ENCODE results near the gene GALNT2. TPM values are rescaled to one million over a fixed set of nuclear protein-coding genes. Genes with fewer than 3 reads are reported as not detected.

Gene GALNT2
- total and polyA plus RNA-seq, 2 experiments from 2014 or later: 96.7 to 143 TPM

GRCh38 chr1:230145953-230146476 lies 79.0 kb downstream of the GALNT2 start:
- no peaks in the 10 kb centered on the region for H3K9me2 ChIP-seq (replicated peaks; ENCODE audit: insufficient read depth)
- peaks cover 96% of the 10 kb centered on the region for H3K79me2 ChIP-seq
- no peak overlapping the region for H3K4me3 ChIP-seq
- TF ChIP-seq CTCF (IDR thresholded peaks at IDR 0.05; ENCODE audit: poor library complexity): no peak
- no peak for TF ChIP-seq EZH2 (IDR thresholded peaks at IDR 0.05; ENCODE audit: borderline replicate concordance)
- TF ChIP-seq EZH2phosphoT487 (IDR thresholded peaks at IDR 0.05; ENCODE audit: low read depth, severe bottlenecking, unreplicated experiment): no peak
- H3K9me3 ChIP-seq (ENCODE audit: low read depth): no peaks in the 10 kb centered on the region
- no peaks in the 10 kb centered on the region for H3K4me1 ChIP-seq (ENCODE audit: insufficient read depth)
- no peaks in the 10 kb centered on the region for H3K27me3 ChIP-seq
- no peaks in the 10 kb centered on the region for H3K36me3 ChIP-seq (replicated peaks; ENCODE audit: insufficient read depth, low read depth)
- peaks cover 31% of the 10 kb centered on the region for H4K20me1 ChIP-seq (ENCODE audit: insufficient read depth, poor library complexity, severe bottlenecking)
- WGBS (ENCODE audit: low lambda C conversion rate, missing lambda C conversion rate): 92% methylated on average over 7 of the region's 7 CpGs
- no peak overlapping the region for H3K4me2 ChIP-seq
- no peak overlapping the region for H3K27ac ChIP-seq
- H2AFZ ChIP-seq: no peak overlapping the region
- no peak for DNase-seq (ENCODE audit: low spot score)

- H3K9me3 ChIP-seq (ENCODE audit: low read depth): no peaks in the 10 kb centered on the region
- H3K36me3 ChIP-seq (replicated peaks; ENCODE audit: insufficient read depth, low read depth): no peaks in the 10 kb centered on the region
- no peaks in the 10 kb centered on the region for H3K27me3 ChIP-seq
- WGBS (ENCODE audit: low lambda C conversion rate, missing lambda C conversion rate): 96% methylated on average over 13 of the region's 13 CpGs
- TF ChIP-seq EZH2 (IDR thresholded peaks at IDR 0.05; ENCODE audit: borderline replicate concordance): no peak
- TF ChIP-seq EZH2phosphoT487 (IDR thresholded peaks at IDR 0.05; ENCODE audit: low read depth, severe bottlenecking, unreplicated experiment): no peak
- no peak for TF ChIP-seq CTCF (IDR thresholded peaks at IDR 0.05; ENCODE audit: poor library complexity)
- H3K9me2 ChIP-seq (replicated peaks; ENCODE audit: insufficient read depth): no peaks in the 10 kb centered on the region
- H3K79me2 ChIP-seq: peaks cover 97% of the 10 kb centered on the region
- peaks cover 31% of the 10 kb centered on the region for H4K20me1 ChIP-seq (ENCODE audit: insufficient read depth, poor library complexity, severe bottlenecking)
- no peak overlapping the region for H2AFZ ChIP-seq
- no peak overlapping the region for H3K4me3 ChIP-seq
- H3K4me1 ChIP-seq (ENCODE audit: insufficient read depth): no peaks in the 10 kb centered on the region
- H3K4me2 ChIP-seq: no peak overlapping the region
- H3K27ac ChIP-seq: no peak overlapping the region
- DNase-seq (ENCODE audit: low spot score): no peak
Measured at GRCh38 chr1:230146709-230147108, 79.7 kb downstream of the GALNT2 start.

- H4K20me1 ChIP-seq (ENCODE audit: insufficient read depth, poor library complexity, severe bottlenecking): peaks cover 30% of the 10 kb centered on the region
- no peaks in the 10 kb centered on the region for H3K9me3 ChIP-seq (ENCODE audit: low read depth)
- no peak overlapping the region for H3K27ac ChIP-seq
- H3K4me1 ChIP-seq (ENCODE audit: insufficient read depth): no peaks in the 10 kb centered on the region
- 83% methylated on average over 15 of the region's 15 CpGs for WGBS (ENCODE audit: low lambda C conversion rate, missing lambda C conversion rate)
- H3K9me2 ChIP-seq (replicated peaks; ENCODE audit: insufficient read depth): no peaks in the 10 kb centered on the region
- H3K4me3 ChIP-seq: no peak overlapping the region
- no peak for TF ChIP-seq EZH2 (IDR thresholded peaks at IDR 0.05; ENCODE audit: borderline replicate concordance)
- TF ChIP-seq EZH2phosphoT487 (IDR thresholded peaks at IDR 0.05; ENCODE audit: low read depth, severe bottlenecking, unreplicated experiment): no peak
- TF ChIP-seq CTCF (IDR thresholded peaks at IDR 0.05; ENCODE audit: poor library complexity): no peak
- H2AFZ ChIP-seq: no peak overlapping the region
- H3K79me2 ChIP-seq: peaks cover 97% of the 10 kb centered on the region
- no peaks in the 10 kb centered on the region for H3K27me3 ChIP-seq
- H3K4me2 ChIP-seq: no peak overlapping the region
- DNase-seq (ENCODE audit: low spot score): no peak
- no peaks in the 10 kb centered on the region for H3K36me3 ChIP-seq (replicated peaks; ENCODE audit: insufficient read depth, low read depth)
Measured at GRCh38 chr1:230147253-230148125, 80.5 kb downstream of the GALNT2 start.
